Kidney (tissue), 14 donors: ENCODE results near the gene LRP1. TPM values are rescaled to one million over a fixed set of nuclear protein-coding genes. Genes with fewer than 3 reads are reported as not detected.

ENCODE experiments used
- DNase-seq, 5 donors: peaks; one replicate each; pipeline ENCODE4 v3.0.0-alpha.2; 2013 to 2020
- FAIRE-seq: peaks from 2 replicates; lab custom pipeline; 2012; peaks lifted over from hg19 to GRCh38; lab: Jason Lieb, UNC
- H3K27ac ChIP-seq, 2 donors: one replicate each; pipeline ENCODE4 v1.7.0; 2013; ENCODE audit warnings: low read depth in 2 of 2, low read length in 2 of 2, inconsistent platforms in 1 of 2
- H3K27me3 ChIP-seq: one replicate; pipeline ENCODE4 v1.7.1; 2013; ENCODE audit warnings: low read length, inconsistent platforms; ENCODE audit not compliant: control insufficient read depth, insufficient read depth
- H3K36me3 ChIP-seq, 3 donors: one replicate each; pipeline versions ENCODE4 v1.7.0 to v1.7.1; 2013; ENCODE audit warnings: low read length in 3 of 3, control low read depth in 1 of 3, inconsistent platforms in 1 of 3; ENCODE audit not compliant: insufficient read depth in 3 of 3, control insufficient read depth in 2 of 3
- H3K4me1 ChIP-seq, 3 donors: one replicate each; pipeline versions ENCODE4 v1.7.0 to v1.7.1; 2013; ENCODE audit warnings: low read length in 3 of 3, inconsistent platforms in 1 of 3, low read depth in 1 of 3; ENCODE audit not compliant: control insufficient read depth in 2 of 3, insufficient read depth in 2 of 3
- H3K4me3 ChIP-seq, 3 donors: one replicate each; pipeline versions ENCODE4 v1.7.0 to v1.8.1; 2013; ENCODE audit warnings: low read length in 3 of 3, control low read depth in 1 of 3, inconsistent platforms in 1 of 3
- H3K9ac ChIP-seq, 3 donors: one replicate each; pipeline versions ENCODE4 v1.7.0 to v1.7.1; 2013; ENCODE audit warnings: low read length in 3 of 3, control low read depth in 1 of 3, inconsistent platforms in 1 of 3
- H3K9me3 ChIP-seq, 3 donors: one replicate each; pipeline versions ENCODE4 v1.7.0 to v1.7.1; 2013; ENCODE audit warnings: low read length in 3 of 3, control low read depth in 1 of 3, inconsistent platforms in 1 of 3; ENCODE audit not compliant: control insufficient read depth in 2 of 3, insufficient read depth in 1 of 3
- CTCF ChIP-seq: IDR thresholded peaks from 3 replicates; pipeline ENCODE4 v1.5.1; 2012; ENCODE audit warnings: mild to moderate bottlenecking, moderate library complexity, borderline replicate concordance; ENCODE audit not compliant: insufficient read depth; ENCODE audit errors: extremely low read depth
- intact Hi-C: fragments of 100-400 bp; cut with DNase I; formaldehyde crosslinking; loops from one replicate; pipeline ENCODE4 v1.11.1; 2022
- polyA plus RNA-seq: library from polyadenylated mRNA; stranded (reverse); fragments of 350-450 nt; fragmentation: Illumina TruSeq; extraction: RNeasy Lipid Tissue Mini Kit (QIAGEN cat#74804); gene quantifications from one replicate; pipeline ENCODE4 v1.2.3, GENCODE V29; 2014; ENCODE audit warnings: low read depth, low replicate concordance; ENCODE audit not compliant: insufficient read depth
- total RNA-seq: library from RNA; stranded (reverse); fragmentation: NEBNext Ultra II Directional; extraction: Animal tissue kit (Norgen Biotek cat#: 25700); gene quantifications from one replicate; pipeline ENCODE4 v1.2.1, GENCODE V29; 2021
- donor health status: control.
- donor health status: control.
- donor health status: control.
- donor health status: control.
- donor health status: control.
- donor health status: DM: yes; HTN: yes; CAD: no.
- donor health status: Normal renal cell carcinoma (clear cell type).

Gene LRP1
- total and polyA plus RNA-seq, 2 donors from 2014 or later, result 18.7 to 121 TPM

- Histone ChIP-seq H3K9ac (no peak overlapping the region), H3K4me3 (no peak overlapping the region), H3K36me3 (peaks cover 6 to 50% (median 31%) of the 10 kb centered on the region in 3 donors), H3K9me3 (no peaks in the 10 kb centered on the region), H3K4me1 (no peaks in the 10 kb centered on the region), H3K27ac (no peak overlapping the region), H3K27me3 (no peaks in the 10 kb centered on the region)
- DNase-seq (no peak), FAIRE-seq (no peak)
- no peak for TF ChIP-seq CTCF
- intact Hi-C loops, result no loop called here
Observed at GRCh38 chr12:57255916-57256315, 127.6 kb downstream of the LRP1 start.

GRCh38 chr12:57258977-57259970, 131.0 kb downstream of the LRP1 start:
- Histone ChIP-seq H3K27ac (no peak overlapping the region), H3K36me3 (peaks cover 6 to 61% (median 32%) of the 10 kb centered on the region in 3 donors)
- FAIRE-seq, result no peak

GRCh38 chr12:57260366-57260765, 132.1 kb downstream of the LRP1 start:
- Histone ChIP-seq H3K4me3 (no peak overlapping the region), H3K9ac (no peak overlapping the region), H3K27ac (no peak overlapping the region), H3K27me3 (no peaks in the 10 kb centered on the region), H3K9me3 (no peaks in the 10 kb centered on the region), H3K4me1 (no peaks in the 10 kb centered on the region), H3K36me3 (peaks cover 6 to 58% (median 32%) of the 10 kb centered on the region in 3 donors)
- DNase-seq (no peak), FAIRE-seq (no peak)
- intact Hi-C loops, result loop anchor here (10.0 kb wide), 1 partner anchor 194 kb away; the partner anchor contains the start of genes GLI1 and INHBE
- TF ChIP-seq CTCF, result no peak

More at GRCh38 chr12:57258977-57259970, 131.0 kb downstream of the LRP1 start:
- no peak for DNase-seq
- no peak for TF ChIP-seq CTCF
- Histone ChIP-seq H3K4me3 (no peak overlapping the region), H3K9me3 (no peaks in the 10 kb centered on the region), H3K9ac (no peak overlapping the region), H3K27me3 (no peaks in the 10 kb centered on the region), H3K4me1 (no peaks in the 10 kb centered on the region)
- intact Hi-C loops, result no loop called here
